Mesendoderm (in vitro differentiated cells): ENCODE measurements around the gene PDCD2.

Experiments
- DNase-seq: peaks from one replicate; pipeline ENCODE4 v3.0.0; 2013
- H2AK5ac ChIP-seq: 2 replicates; pipeline ENCODE4 v1.6.1; 2013; ENCODE audit warnings: low read length, inconsistent platforms
- H2BK120ac ChIP-seq: 2 replicates; pipeline ENCODE4 v1.6.1; 2013; ENCODE audit warnings: low read depth, mild to moderate bottlenecking, low read length, moderate library complexity, mixed read lengths
- H2BK15ac ChIP-seq: replicated peaks from 2 replicates; pipeline ENCODE4 v1.6.1; 2013; ENCODE audit warnings: low read depth, mild to moderate bottlenecking, moderate library complexity
- H2BK5ac ChIP-seq: 2 replicates; pipeline ENCODE4 v1.6.1; 2013; ENCODE audit warnings: low read length, inconsistent platforms
- H3K18ac ChIP-seq: 2 replicates; pipeline ENCODE4 v1.6.1; 2013; ENCODE audit warnings: mild to moderate bottlenecking, low read length, mixed read lengths
- H3K23ac ChIP-seq: one replicate; pipeline ENCODE4 v1.6.1; 2013; ENCODE audit warnings: low read length
- H3K27ac ChIP-seq: 2 replicates; pipeline ENCODE4 v1.5.1; 2013; ENCODE audit warnings: low read depth, mild to moderate bottlenecking, inconsistent platforms, low read length, moderate library complexity
- H3K27me3 ChIP-seq: 2 replicates; pipeline ENCODE4 v1.6.1; 2013; ENCODE audit warnings: low read length, control low read depth, mild to moderate bottlenecking, inconsistent platforms; ENCODE audit not compliant: insufficient read depth, poor library complexity
- H3K36me3 ChIP-seq: 2 replicates; pipeline ENCODE4 v1.6.1; 2013; ENCODE audit warnings: low read length, inconsistent platforms; ENCODE audit not compliant: control insufficient read depth, insufficient read depth
- H3K4ac ChIP-seq: one replicate; pipeline ENCODE4 v1.6.1; 2013; ENCODE audit warnings: low read depth, mild to moderate bottlenecking, low read length, moderate library complexity
- H3K4me1 ChIP-seq: 2 replicates; pipeline ENCODE4 v1.6.1; 2013; ENCODE audit warnings: low read depth, low read length, inconsistent platforms; ENCODE audit not compliant: control insufficient read depth
- H3K4me2 ChIP-seq: 2 replicates; pipeline ENCODE4 v1.6.1; 2013; ENCODE audit warnings: low read length
- H3K4me3 ChIP-seq: 2 replicates; pipeline ENCODE4 v1.5.1; 2013; ENCODE audit warnings: mild to moderate bottlenecking, low read length
- H3K56ac ChIP-seq: one replicate; pipeline ENCODE4 v1.6.1; 2013; ENCODE audit warnings: low read length
- H3K79me1 ChIP-seq: 2 replicates; pipeline ENCODE4 v1.6.1; 2013; ENCODE audit warnings: low read length, inconsistent platforms
- H3K79me2 ChIP-seq: 2 replicates; pipeline ENCODE4 v1.6.1; 2013; ENCODE audit warnings: mild to moderate bottlenecking, low read length; ENCODE audit not compliant: control insufficient read depth, insufficient read depth
- H3K9ac ChIP-seq: 2 replicates; pipeline ENCODE4 v1.6.1; 2013; ENCODE audit warnings: low read length, inconsistent platforms
- H4K5ac ChIP-seq: one replicate; pipeline ENCODE4 v1.6.1; 2013; ENCODE audit warnings: low read length
- H4K8ac ChIP-seq: one replicate; pipeline ENCODE4 v1.6.1; 2013; ENCODE audit warnings: low read depth, mild to moderate bottlenecking, control low read depth, low read length, moderate library complexity
- WGBS: extraction: QIAGEN DNeasy Blood & Tissue Kit; methylation state at CpG from one replicate; pipeline ENCODE4 v1.1.7; 2013; ENCODE audit warnings: low lambda C conversion rate, missing lambda C conversion rate; ENCODE audit not compliant: insufficient coverage; ENCODE audit errors: extremely low coverage; 5-methylcytosine and 5-hydroxymethylcytosine counted together

PDCD2 gene

DNA sequence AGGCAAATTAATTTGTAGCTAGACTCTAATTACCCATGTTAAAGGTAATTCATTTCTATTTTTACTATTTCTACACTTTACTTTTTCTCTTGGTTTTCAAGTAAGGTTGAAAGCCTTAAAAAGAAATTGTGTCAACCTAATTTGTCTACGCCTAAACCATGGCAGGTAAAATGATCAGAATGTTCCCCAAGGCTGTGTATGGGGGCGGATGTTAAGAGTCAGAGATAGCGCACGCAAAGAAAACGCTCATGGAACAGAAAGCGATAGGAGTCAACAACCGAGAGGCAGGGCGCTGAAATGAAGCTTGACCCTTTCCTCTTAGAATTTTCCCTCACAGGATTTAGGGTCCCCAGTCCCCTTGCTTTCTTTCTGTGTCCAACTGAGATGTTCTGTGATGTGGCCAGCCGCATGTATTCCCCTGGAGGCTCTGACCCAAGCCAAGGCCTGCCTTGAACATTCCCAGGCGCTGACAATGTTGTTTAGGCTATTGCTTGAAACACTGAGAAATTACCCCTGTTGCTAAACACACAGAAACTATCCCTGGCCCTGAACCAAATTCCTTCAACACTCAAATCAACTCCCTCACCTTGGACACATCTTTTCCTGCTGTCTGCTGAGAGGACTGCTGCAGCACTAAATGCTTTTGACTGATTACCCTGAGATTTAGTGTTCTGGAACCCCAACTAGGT lies 42.3 kb downstream of the PDCD2 start:
- peaks cover 12% of the 10 kb centered on the region for H3K79me1 ChIP-seq
- no peak overlapping the region for H2AK5ac ChIP-seq
- no CpG with 5 or more reads among the region's 10 CpGs for WGBS

DNA sequence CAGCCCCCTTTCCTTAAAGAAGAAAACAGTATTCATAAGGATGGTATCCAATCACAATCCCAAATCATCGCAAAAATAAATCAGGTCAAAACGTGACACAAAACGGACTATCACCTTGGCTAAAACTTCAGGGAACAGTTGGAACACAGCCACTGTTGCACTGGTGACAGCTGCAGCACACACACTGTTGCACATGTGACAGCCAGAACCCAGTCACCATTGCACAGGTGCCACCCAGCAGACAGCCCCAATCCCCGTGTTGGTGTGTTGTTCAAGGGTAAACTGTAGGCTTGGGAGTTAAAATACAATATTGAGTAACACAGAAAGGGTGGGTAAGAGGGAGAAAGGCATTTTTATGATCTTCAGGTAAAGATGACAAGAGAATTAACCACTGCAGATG lies 47.1 kb downstream of the PDCD2 start:
- H2AK5ac ChIP-seq: no peak overlapping the region
- H3K36me3 ChIP-seq: peaks cover 13% of the 10 kb centered on the region
- no peaks in the 10 kb centered on the region for H3K27me3 ChIP-seq
- H3K56ac ChIP-seq: no peak overlapping the region
- H3K4ac ChIP-seq: no peak overlapping the region
- no peak overlapping the region for H3K18ac ChIP-seq
- no peak overlapping the region for H4K5ac ChIP-seq
- no CpG with 5 or more reads among the region's 4 CpGs for WGBS
- H3K4me3 ChIP-seq: no peak overlapping the region
- no peak overlapping the region for H2BK120ac ChIP-seq
- H3K4me1 ChIP-seq: no peaks in the 10 kb centered on the region
- peaks cover 4% of the 10 kb centered on the region for H3K79me1 ChIP-seq
- no peak overlapping the region for H3K27ac ChIP-seq
- no peak overlapping the region for H4K8ac ChIP-seq
- no peak overlapping the region for H2BK15ac ChIP-seq
- no peak for DNase-seq
- H3K4me2 ChIP-seq: no peak overlapping the region
- peaks cover 3% of the 10 kb centered on the region for H3K79me2 ChIP-seq
- no peak overlapping the region for H3K9ac ChIP-seq
- H2BK5ac ChIP-seq: no peak overlapping the region
- no peak overlapping the region for H3K23ac ChIP-seq

More for the DNA sequence above, 42.3 kb downstream of the PDCD2 start:
- Histone ChIP-seq H2BK15ac (no peak overlapping the region), H2BK5ac (no peak overlapping the region), H3K27me3 (no peaks in the 10 kb centered on the region), H3K18ac (no peak overlapping the region), H2BK120ac (no peak overlapping the region), H3K56ac (no peak overlapping the region), H3K27ac (no peak overlapping the region), H3K4ac (no peak overlapping the region), H3K9ac (no peak overlapping the region), H4K5ac (no peak overlapping the region), H3K4me1 (no peaks in the 10 kb centered on the region), H3K79me2 (peaks cover 9% of the 10 kb centered on the region), H3K4me2 (no peak overlapping the region), H4K8ac (no peak overlapping the region), H3K36me3 (peaks cover 9% of the 10 kb centered on the region), H3K4me3 (no peak overlapping the region), H3K23ac (no peak overlapping the region)
- no peak for DNase-seq

DNA sequence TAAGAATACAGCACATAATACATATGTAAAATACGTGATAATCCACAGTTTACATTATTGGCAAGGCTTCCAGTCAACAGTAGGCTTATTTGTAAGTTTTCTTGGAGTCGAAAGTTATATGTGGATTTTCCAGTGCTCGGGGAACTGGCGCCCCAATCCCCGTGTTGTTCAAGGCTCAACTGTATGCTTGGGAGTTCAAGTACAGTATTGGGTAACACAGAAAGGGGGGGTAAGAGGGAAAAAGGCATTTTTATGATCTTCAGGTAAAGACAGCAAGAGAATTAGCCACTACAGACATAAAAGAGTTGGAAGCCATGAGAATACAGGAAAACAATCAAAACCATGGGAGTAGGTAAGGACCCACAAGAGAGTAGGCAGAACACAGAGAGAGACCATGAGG lies 47.8 kb downstream of the PDCD2 start:
- no peak overlapping the region for H3K4me3 ChIP-seq
- H3K18ac ChIP-seq: no peak overlapping the region
- H3K4ac ChIP-seq: no peak overlapping the region
- H2BK15ac ChIP-seq: no peak overlapping the region
- H3K27ac ChIP-seq: no peak overlapping the region
- no peak overlapping the region for H4K8ac ChIP-seq
- H3K23ac ChIP-seq: no peak overlapping the region
- no peak overlapping the region for H3K56ac ChIP-seq
- peaks cover 2% of the 10 kb centered on the region for H3K79me2 ChIP-seq
- H3K27me3 ChIP-seq: no peaks in the 10 kb centered on the region
- H2BK120ac ChIP-seq: no peak overlapping the region
- H3K4me2 ChIP-seq: no peak overlapping the region
- H3K4me1 ChIP-seq: no peaks in the 10 kb centered on the region
- H4K5ac ChIP-seq: no peak overlapping the region
- no CpG with 5 or more reads among the region's 5 CpGs for WGBS
- H3K36me3 ChIP-seq: peaks cover 12% of the 10 kb centered on the region
- peaks cover 4% of the 10 kb centered on the region for H3K79me1 ChIP-seq
- no peak overlapping the region for H3K9ac ChIP-seq
- no peak overlapping the region for H2AK5ac ChIP-seq
- no peak for DNase-seq
- no peak overlapping the region for H2BK5ac ChIP-seq

DNA sequence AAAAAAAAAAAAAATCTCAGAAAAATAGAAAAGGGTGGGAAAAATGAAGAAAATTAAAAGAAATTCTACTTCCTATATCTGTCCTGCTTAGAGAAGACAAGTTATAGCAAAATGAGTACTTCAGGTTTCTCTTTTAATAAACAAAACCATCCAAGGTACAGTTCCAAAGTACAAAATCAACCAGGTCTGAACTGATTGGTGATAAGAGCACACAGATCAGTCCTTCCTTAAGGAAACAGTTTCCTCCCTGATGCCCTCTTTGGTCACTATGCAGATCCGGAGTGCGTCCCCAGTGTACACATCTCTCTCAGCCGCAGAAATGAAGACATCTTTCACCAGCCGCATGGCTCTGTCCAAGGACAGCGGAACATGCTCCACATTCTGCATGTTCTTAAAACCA lies 49.4 kb downstream of the PDCD2 start:
- Histone ChIP-seq H2BK5ac (no peak overlapping the region), H3K9ac (no peak overlapping the region), H3K27ac (no peak overlapping the region), H3K4ac (no peak overlapping the region), H3K4me2 (no peak overlapping the region), H3K79me1 (peaks cover 4% of the 10 kb centered on the region), H3K23ac (no peak overlapping the region), H3K4me3 (no peak overlapping the region), H3K56ac (no peak overlapping the region), H4K8ac (no peak overlapping the region), H3K79me2 (no peaks in the 10 kb centered on the region), H2BK15ac (no peak overlapping the region), H2AK5ac (no peak overlapping the region), H3K36me3 (peaks cover 12% of the 10 kb centered on the region), H3K18ac (no peak overlapping the region), H3K4me1 (no peaks in the 10 kb centered on the region), H3K27me3 (no peaks in the 10 kb centered on the region), H2BK120ac (no peak overlapping the region), H4K5ac (no peak overlapping the region)
- WGBS: no CpG with 5 or more reads among the region's 5 CpGs
- DNase-seq: no peak

DNA sequence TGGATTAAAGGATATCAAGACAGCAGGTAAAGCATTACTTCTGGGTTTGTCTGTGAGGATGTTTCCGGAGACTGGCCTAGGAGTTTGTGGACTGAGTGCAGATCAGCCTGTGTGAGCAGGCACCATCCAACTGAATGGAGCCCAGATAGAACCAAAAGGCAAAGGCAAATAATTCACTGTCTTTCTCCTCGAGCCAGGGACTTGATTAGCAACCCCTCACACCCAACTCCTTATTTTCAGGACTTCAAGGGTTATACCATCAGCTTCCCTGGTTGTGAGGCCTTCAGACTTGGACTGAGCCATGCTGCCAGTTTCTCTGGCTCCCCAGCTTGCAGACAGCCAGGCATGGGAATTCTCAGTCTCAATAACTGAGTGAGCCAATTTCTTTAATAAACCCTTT lies 50.6 kb downstream of the PDCD2 start:
- peaks cover 12% of the 10 kb centered on the region for H3K36me3 ChIP-seq
- H3K4ac ChIP-seq: no peak overlapping the region
- H4K5ac ChIP-seq: no peak overlapping the region
- WGBS: no CpG with 5 or more reads among the region's 2 CpGs
- H3K18ac ChIP-seq: no peak overlapping the region
- no peak overlapping the region for H2BK15ac ChIP-seq
- H3K27ac ChIP-seq: no peak overlapping the region
- no peak for DNase-seq
- H3K56ac ChIP-seq: no peak overlapping the region
- H3K23ac ChIP-seq: no peak overlapping the region
- no peaks in the 10 kb centered on the region for H3K79me2 ChIP-seq
- peaks cover 4% of the 10 kb centered on the region for H3K79me1 ChIP-seq
- H3K4me1 ChIP-seq: no peaks in the 10 kb centered on the region
- H3K9ac ChIP-seq: no peak overlapping the region
- H3K27me3 ChIP-seq: no peaks in the 10 kb centered on the region
- no peak overlapping the region for H3K4me2 ChIP-seq
- H3K4me3 ChIP-seq: no peak overlapping the region
- no peak overlapping the region for H2AK5ac ChIP-seq
- H4K8ac ChIP-seq: no peak overlapping the region
- no peak overlapping the region for H2BK5ac ChIP-seq
- H2BK120ac ChIP-seq: no peak overlapping the region
